ENCODE measurements around the gene DNAJC18.

The DNAJC18 gene

DNA sequence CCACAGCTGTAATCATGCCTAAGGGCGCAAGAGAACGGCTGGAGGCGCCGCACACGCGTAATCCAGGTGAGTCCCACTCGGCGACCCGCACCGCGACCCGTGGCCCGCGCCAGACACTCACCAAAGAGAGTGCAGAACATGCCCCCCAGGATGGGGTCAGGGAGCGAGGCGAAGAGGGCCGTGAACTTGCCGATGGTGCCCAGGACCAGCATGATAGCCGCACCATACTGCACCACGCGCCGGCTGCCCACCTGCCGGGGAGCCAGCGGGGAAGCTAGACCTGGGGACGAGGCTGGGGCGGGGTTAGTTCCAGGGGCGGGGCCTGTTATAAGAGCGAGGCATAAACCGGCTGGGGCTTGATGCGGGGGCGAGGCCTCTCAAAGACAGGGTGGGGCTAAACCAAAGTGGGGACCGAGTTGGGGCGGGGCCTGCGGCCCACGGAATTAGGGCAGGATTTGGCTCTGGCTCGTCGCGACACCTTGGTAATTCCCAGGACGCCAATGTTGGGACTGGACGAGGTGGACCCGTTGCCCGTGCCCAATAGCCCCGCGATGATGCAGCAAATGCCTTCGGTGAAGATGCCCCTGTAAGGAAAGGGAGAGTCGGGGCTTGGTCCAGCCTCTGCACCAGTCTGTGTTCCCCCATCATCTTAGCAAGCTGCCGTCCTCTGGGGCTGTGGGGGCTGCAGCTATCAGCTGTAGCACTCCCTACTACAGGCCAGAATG, 61.1 kb downstream of the DNAJC18 start:
- ATAC-seq: no peak
- no peak for TF ChIP-seq ZNF565 (CRISPR knock-in tag; conservative IDR thresholded peaks at IDR 0.05; ENCODE audit: low read depth)
- TF ChIP-seq, protein P1, sequence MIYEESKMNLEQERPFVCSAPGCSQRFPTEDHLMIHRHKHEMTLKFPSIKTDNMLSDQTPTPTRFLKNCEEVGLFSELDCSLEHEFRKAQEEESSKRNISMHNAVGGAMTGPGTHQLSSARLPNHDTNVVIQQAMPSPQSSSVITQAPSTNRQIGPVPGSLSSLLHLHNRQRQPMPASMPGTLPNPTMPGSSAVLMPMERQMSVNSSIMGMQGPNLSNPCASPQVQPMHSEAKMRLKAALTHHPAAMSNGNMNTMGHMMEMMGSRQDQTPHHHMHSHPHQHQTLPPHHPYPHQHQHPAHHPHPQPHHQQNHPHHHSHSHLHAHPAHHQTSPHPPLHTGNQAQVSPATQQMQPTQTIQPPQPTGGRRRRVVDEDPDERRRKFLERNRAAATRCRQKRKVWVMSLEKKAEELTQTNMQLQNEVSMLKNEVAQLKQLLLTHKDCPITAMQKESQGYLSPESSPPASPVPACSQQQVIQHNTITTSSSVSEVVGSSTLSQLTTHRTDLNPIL (CRISPR knock-in tag; IDR thresholded peaks at IDR 0.05; ENCODE audit: low read depth): no peak
- no peak for TF ChIP-seq GLIS3 (CRISPR knock-in tag; IDR thresholded peaks at IDR 0.05)
- no peak for TF ChIP-seq SNAI2 (CRISPR knock-in tag; IDR thresholded peaks at IDR 0.05)
- no peak for TF ChIP-seq ARNTL (CRISPR knock-in tag; IDR thresholded peaks at IDR 0.05; ENCODE audit: borderline replicate concordance, low read depth)
- TF ChIP-seq ESRRG (CRISPR knock-in tag; IDR thresholded peaks at IDR 0.05): no peak
- no peak for TF ChIP-seq ZNF70 (CRISPR knock-in tag; IDR thresholded peaks at IDR 0.05)
- TF ChIP-seq, protein P2, sequence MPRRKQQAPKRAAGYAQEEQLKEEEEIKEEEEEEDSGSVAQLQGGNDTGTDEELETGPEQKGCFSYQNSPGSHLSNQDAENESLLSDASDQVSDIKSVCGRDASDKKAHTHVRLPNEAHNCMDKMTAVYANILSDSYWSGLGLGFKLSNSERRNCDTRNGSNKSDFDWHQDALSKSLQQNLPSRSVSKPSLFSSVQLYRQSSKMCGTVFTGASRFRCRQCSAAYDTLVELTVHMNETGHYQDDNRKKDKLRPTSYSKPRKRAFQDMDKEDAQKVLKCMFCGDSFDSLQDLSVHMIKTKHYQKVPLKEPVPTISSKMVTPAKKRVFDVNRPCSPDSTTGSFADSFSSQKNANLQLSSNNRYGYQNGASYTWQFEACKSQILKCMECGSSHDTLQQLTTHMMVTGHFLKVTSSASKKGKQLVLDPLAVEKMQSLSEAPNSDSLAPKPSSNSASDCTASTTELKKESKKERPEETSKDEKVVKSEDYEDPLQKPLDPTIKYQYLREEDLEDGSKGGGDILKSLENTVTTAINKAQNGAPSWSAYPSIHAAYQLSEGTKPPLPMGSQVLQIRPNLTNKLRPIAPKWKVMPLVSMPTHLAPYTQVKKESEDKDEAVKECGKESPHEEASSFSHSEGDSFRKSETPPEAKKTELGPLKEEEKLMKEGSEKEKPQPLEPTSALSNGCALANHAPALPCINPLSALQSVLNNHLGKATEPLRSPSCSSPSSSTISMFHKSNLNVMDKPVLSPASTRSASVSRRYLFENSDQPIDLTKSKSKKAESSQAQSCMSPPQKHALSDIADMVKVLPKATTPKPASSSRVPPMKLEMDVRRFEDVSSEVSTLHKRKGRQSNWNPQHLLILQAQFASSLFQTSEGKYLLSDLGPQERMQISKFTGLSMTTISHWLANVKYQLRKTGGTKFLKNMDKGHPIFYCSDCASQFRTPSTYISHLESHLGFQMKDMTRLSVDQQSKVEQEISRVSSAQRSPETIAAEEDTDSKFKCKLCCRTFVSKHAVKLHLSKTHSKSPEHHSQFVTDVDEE (CRISPR knock-in tag; IDR thresholded peaks at IDR 0.05): no peak
- TF ChIP-seq PPARA (CRISPR knock-in tag; IDR thresholded peaks at IDR 0.05; ENCODE audit: borderline replicate concordance): no peak
- TF ChIP-seq CSDC2 (CRISPR knock-in tag; IDR thresholded peaks at IDR 0.05): no peak
- TF ChIP-seq OSR1 (CRISPR knock-in tag; IDR thresholded peaks at IDR 0.05): no peak

DNA sequence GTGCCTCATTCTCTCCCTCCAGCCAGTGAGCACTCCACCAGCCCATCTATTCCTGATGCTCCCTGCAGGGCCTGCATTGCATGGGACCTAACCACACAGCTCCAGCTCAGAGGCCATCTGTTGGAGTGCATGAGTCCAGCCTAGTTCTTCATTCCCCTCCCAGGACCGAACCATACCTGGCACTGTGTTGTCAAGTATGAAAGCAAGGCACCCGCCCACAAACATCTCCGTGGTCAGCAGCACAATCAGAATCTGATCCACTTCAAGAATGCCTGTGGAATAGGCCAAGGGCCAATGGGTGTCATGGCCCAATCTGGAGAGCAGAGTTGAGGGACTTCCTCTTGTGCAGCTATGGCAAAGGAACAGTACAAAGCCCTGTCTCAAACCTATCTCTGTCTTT, 62.1 kb downstream of the DNAJC18 start:
- no peak for TF ChIP-seq OSR1 (CRISPR knock-in tag; IDR thresholded peaks at IDR 0.05)
- TF ChIP-seq, protein P3, sequence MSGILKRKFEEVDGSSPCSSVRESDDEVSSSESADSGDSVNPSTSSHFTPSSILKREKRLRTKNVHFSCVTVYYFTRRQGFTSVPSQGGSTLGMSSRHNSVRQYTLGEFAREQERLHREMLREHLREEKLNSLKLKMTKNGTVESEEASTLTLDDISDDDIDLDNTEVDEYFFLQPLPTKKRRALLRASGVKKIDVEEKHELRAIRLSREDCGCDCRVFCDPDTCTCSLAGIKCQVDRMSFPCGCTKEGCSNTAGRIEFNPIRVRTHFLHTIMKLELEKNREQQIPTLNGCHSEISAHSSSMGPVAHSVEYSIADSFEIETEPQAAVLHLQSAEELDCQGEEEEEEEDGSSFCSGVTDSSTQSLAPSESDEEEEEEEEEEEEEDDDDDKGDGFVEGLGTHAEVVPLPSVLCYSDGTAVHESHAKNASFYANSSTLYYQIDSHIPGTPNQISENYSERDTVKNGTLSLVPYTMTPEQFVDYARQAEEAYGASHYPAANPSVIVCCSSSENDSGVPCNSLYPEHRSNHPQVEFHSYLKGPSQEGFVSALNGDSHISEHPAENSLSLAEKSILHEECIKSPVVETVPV (CRISPR knock-in tag; IDR thresholded peaks at IDR 0.05): no peak
- no peak for TF ChIP-seq SNAI2 (CRISPR knock-in tag; IDR thresholded peaks at IDR 0.05)
- no peak for TF ChIP-seq GLIS3 (CRISPR knock-in tag; IDR thresholded peaks at IDR 0.05)
- TF ChIP-seq TCF4 (CRISPR knock-in tag; IDR thresholded peaks at IDR 0.05; ENCODE audit: borderline replicate concordance): no peak
- no peak for TF ChIP-seq BACH2 (CRISPR knock-in tag; IDR thresholded peaks at IDR 0.05; ENCODE audit: borderline replicate concordance)
- TF ChIP-seq ZFP3 (CRISPR knock-in tag; IDR thresholded peaks at IDR 0.05): no peak
- TF ChIP-seq, protein P4, sequence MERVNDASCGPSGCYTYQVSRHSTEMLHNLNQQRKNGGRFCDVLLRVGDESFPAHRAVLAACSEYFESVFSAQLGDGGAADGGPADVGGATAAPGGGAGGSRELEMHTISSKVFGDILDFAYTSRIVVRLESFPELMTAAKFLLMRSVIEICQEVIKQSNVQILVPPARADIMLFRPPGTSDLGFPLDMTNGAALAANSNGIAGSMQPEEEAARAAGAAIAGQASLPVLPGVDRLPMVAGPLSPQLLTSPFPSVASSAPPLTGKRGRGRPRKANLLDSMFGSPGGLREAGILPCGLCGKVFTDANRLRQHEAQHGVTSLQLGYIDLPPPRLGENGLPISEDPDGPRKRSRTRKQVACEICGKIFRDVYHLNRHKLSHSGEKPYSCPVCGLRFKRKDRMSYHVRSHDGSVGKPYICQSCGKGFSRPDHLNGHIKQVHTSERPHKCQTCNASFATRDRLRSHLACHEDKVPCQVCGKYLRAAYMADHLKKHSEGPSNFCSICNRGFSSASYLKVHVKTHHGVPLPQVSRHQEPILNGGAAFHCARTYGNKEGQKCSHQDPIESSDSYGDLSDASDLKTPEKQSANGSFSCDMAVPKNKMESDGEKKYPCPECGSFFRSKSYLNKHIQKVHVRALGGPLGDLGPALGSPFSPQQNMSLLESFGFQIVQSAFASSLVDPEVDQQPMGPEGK (CRISPR knock-in tag; IDR thresholded peaks at IDR 0.05; ENCODE audit: borderline replicate concordance): no peak
- TF ChIP-seq ZNF70 (CRISPR knock-in tag; IDR thresholded peaks at IDR 0.05): no peak
- no peak for TF ChIP-seq ZNF565 (CRISPR knock-in tag; conservative IDR thresholded peaks at IDR 0.05; ENCODE audit: low read depth)
- TF ChIP-seq, protein P5, sequence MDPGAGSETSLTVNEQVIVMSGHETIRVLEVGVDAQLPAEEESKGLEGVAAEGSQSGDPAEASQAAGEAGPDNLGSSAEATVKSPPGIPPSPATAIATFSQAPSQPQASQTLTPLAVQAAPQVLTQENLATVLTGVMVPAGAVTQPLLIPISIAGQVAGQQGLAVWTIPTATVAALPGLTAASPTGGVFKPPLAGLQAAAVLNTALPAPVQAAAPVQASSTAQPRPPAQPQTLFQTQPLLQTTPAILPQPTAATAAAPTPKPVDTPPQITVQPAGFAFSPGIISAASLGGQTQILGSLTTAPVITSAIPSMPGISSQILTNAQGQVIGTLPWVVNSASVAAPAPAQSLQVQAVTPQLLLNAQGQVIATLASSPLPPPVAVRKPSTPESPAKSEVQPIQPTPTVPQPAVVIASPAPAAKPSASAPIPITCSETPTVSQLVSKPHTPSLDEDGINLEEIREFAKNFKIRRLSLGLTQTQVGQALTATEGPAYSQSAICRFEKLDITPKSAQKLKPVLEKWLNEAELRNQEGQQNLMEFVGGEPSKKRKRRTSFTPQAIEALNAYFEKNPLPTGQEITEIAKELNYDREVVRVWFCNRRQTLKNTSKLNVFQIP (CRISPR knock-in tag; IDR thresholded peaks at IDR 0.05; ENCODE audit: borderline replicate concordance, low read depth): no peak
- TF ChIP-seq ISL1 (CRISPR knock-in tag; IDR thresholded peaks at IDR 0.05): no peak
- no peak for TF ChIP-seq TOX (CRISPR knock-in tag; IDR thresholded peaks at IDR 0.05; ENCODE audit: borderline replicate concordance)
- no peak for TF ChIP-seq ZC3H10 (CRISPR knock-in tag; IDR thresholded peaks at IDR 0.05)
- ATAC-seq: no peak

DNA sequence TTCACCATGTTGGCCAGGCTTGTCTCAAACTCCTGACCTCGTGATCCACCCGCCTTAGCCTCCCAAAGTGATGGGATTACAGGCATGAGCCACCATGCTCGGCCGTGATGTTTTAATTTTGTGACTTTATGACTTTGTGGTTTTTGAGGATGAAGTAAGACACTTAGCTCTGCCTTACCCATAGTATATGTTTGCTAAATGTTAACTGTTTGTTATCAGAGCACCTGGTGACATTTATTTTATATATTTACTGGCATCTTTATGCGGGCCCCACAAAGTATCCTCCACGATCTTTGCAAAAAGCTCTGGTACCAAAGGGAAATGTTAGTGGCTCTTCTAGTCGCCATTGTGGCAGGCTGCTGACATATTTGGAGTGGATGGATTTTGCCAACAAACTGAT, 63.0 kb downstream of the DNAJC18 start:
- TF ChIP-seq ARNTL (CRISPR knock-in tag; IDR thresholded peaks at IDR 0.05; ENCODE audit: borderline replicate concordance, low read depth): no peak
- TF ChIP-seq CSDC2 (CRISPR knock-in tag; IDR thresholded peaks at IDR 0.05): no peak
- TF ChIP-seq ZNF565 (CRISPR knock-in tag; conservative IDR thresholded peaks at IDR 0.05; ENCODE audit: low read depth): no peak
- no peak for TF ChIP-seq ZNF70 (CRISPR knock-in tag; IDR thresholded peaks at IDR 0.05)
- ATAC-seq: no peak
